ENCODE data around the gene COPZ1.
A peak's percentile ranks its signal among the peaks of the same experiment; 100 is the strongest.

Gene COPZ1

DNA sequence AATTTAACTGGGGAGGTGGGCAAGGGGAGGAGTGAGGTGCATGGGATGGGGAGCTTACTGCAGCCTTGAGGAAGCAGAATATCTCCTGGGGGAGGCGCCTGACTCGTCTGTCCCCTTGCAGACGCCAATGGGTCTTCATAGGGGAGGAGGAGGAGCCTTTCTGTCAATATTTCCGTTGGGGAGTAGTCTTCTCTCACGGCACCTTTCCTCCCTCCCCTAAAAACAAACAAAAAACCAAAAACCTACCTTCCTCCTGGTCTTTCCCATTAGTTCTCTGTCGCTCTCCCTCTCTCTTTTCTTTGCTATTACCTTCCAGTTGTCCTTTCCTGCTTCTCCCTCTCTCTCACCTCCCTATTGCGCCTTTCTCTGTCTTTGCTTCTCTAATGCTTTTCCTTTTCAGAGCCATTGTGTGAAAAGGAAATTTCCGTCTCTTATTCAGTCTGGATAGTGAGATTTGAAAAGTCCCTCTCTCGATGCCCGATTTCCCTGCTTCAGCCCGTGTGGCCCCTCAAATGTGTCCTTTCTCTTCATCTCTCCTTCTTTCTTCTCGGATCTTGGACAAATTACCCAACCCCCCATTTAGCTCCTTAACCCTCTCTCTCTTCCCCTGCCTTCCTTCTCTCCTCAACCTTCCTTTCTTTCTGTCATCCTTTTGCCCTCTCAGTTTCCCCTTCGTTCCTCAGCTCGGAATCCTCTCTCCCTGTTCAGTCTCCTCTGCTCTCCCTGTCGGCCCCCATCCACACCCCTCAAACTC, 33.4 kb downstream of the COPZ1 start:
- DNase-seq (ENCODE audit: low spot score): peak; percentile 45

DNA sequence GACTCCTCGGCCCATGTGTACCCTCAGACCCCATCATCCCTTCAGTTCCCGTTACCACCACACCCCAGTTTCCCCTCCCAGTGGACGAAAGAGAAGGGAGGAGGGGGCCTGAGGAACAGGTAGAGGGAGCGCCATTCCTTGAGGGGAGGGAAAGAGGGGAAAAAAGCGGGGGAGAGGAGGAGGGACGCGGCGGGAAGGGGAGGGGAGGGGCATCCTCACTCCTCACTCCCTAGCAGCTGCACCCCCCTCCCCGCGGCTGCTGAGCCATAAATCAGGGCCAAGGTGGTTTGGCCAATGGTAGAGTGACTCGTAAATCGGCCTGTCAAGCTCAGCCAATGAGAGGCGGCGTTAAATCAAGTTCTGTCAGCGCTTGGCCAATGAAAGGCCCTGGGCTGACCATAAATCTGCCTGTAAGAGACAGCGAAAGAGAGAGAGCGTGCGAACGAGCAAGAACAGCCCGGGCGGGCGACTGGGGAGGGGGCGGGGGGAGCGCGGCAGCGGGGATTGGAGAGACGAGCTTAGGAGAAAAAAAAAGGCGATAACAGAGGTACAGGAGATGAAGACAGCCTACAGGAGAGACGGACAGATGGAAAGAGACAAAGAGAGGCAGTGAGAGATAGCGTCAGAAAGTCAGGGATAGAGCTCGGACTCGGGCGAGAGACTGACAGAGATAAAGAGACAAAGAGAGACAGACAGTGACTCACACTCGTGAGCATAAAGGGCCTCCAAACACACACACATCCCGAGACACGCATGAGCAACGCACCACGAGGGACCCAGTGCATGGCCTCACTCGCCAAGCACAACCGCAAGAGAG, 34.2 kb downstream of the COPZ1 start:
- DNase-seq (ENCODE audit: low spot score): peak; percentile 97

DNA sequence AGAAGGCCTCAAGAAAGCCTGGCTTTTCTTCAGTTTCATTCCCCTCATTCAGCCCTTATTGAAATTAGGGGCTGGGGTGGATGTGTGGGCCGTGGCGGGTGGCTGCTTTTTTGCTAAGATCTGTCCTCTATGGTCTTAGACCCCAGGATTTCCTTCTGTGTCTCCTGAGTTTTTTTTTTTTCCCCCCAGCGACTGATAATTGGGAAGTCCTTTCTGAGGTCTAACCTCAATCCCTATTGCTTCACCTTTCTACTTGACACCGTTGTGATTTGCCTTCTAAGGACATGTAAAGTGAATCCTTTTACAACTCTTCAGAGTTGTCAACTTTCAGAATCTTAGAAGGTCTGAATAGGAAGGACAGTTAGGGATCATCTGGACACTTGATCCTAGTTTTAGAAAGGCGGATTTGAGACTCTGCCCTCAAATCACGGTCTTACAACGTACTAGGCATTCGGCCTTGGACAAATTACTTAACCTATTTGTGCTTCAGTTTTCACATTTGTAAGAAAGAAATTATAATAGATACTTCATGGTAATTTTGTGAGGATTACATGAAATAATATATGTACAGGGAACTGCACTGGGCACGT, 34.9 kb downstream of the COPZ1 start:
- no peak for DNase-seq (ENCODE audit: low spot score)

DNA sequence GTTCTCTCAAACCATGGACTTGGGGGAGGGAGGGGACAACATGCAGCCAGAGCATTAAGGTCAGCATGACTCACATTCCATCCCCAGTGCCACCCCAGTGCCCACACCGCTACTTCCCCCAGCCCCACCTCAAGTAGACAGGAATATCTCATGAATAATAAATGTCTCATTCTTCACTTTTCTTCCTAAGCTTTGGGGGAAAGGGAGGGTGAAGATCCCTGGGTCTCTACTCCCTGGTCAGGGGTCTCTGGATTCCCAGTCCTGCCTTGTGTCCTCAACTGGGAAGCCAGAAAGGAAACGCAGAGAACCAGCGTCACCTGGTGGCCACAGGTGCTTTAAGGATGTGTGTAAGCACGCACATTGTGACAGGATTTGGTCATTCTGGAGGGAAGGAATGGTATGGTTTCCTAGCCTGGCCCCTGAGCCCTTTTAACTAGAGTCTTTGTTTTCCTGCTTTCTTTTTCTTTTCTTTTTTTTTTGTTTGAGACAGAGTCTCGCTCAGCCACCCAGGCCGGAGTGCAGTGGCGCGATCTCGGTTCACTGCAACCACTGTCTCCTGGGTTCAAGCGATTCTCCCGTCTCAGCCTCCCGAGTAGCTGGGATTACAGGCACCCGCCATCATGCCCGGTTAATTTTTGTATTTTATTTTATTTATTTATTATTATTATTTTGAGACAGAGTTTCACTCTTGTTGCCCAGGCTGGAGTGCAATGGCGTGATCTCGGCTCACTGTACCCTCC, 36.0 kb downstream of the COPZ1 start:
- peak; percentile 41 for DNase-seq (ENCODE audit: low spot score)

DNA sequence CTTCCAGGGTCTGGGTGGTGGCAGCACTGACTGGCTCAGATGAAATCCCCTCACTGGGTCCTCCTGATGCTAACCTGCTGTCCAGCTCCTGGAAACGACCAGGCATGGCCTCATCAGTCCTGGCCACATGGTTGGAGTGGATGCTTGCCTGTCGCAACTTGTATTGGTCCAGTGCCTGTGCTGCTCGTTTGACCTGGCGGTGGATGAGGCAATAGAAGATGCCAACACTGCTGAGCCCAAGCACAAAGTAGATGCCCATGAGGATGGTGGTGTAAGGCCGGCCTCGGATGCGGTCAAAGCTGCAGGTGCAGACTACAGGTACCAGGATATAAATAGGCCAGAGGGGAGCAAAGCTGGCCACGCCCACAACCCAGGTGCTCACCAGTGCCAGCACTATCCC, 38.1 kb downstream of the COPZ1 start:
- no peak for DNase-seq (ENCODE audit: low spot score)

DNA sequence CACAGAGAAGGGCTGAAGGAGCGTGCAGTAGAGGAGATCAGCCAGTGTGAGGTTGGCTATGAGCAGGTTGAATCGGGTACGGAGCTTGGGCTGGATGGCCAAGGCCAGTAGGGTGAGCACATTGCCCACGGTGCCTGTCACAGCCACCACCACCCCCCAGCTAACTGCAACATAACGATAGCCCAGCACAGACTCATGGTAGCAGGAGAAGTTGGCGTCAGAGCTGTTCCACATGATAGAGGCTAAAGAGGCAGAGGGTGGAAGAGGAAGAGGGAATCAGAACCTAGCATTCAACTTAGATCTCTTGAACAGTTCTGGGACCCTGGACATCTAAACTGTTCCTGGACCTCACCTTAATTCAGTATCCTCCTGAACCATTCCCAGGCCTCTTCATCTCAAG, 38.7 kb downstream of the COPZ1 start:
- no peak for DNase-seq (ENCODE audit: low spot score)

DNA sequence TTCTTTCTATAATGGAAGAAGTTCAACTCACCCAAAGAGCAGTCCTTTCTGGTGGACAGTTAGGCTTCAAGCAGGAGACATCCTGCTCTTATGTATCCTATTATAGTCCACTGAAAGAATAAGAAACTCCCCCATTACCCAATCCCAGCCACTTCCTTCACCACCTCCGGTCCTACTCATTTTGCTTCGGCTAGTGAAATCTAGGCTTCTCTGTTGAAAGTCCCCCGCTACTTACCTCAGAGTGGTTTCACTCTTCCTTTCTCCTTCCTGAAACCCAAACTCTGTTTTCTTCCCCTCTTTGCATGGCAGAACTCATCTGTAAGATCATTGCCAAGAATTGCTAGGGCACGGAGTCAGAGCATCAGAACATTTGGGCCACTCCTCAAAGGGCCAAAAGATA, 39.5 kb downstream of the COPZ1 start, which contains the start of gene GPR84:
Gene GPR84 (minus strand): TSS at position 74 of the 400 bp plus-strand sequence. CDS start 635 bp downstream, outside the sequence.
- DNase-seq (ENCODE audit: low spot score): no peak

DNA sequence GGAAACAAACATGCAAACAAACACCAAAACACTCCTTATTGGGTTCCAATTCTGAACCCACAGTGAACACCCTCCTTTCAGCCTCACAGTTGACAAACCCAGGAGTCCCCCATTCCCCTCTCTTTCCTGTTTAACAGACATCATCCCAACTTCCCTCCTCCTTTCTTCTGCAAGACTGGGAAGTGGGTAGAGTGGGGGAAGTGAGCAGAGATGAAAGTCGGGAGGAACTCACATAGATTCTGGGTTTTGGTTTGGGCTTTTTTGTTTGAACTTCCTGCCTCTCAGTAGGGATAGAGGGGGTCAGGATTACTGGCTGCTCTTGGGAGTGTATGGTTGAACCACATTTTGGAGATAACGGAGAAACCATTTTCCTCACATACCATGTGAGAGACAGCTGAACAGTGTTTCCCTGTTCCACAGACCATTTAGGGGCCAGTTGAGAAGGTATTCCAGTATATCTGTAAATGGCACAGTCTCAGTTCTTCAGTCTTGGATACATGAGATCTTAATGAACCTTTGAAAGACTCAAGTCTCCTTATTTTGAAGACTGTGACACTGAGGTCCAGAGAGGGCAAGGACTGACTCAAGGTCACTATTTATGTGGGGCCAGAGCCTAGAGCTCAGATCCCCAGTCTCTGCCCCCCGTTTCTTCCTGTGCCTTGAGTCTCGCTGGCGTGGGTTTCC, 43.2 kb downstream of the COPZ1 start:
- DNase-seq (ENCODE audit: low spot score): no peak

DNA sequence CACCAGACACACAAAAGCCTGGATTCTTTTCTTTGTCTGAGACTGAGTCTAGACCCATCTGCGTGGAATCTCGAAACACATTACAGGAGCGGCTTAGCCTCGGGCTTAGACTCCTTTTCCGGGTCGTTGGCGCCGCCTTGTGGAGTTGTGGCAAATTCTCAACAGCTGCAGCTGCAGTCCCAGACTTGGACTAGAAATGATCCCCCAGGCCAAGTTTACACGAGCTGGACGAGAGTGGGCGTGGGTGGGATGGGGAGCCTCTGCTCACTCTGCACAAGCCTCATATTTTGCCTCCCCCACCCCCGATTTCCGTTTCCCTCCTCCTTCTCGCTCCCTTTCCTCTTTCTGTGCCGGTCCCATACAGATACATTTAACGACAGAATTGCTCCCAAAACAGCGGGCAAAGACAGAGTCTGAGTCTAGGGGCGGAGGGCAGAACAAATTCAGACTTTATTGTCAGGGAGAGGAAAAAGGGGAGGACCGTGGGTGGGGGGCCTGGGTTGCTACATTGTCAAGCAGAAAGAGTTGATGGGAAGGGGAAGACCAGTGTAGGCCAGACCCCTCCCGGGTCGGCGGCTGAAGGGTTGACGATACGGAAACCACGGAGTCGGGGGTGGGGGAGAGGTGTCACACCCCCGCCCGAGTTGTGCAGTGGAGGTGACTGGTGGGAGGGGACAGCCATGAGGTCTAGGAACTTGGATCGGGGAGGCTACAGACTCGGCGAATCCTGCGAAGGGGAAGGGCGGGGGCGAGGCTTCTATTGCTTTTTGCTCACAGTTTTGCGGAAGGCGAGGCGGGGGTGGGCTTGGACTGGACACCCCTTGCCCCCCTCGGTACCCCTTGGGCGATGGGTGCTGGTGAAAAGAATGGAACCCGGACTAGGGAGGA, 44.0 kb downstream of the COPZ1 start:
- DNase-seq (ENCODE audit: low spot score): peak; percentile 89

DNA sequence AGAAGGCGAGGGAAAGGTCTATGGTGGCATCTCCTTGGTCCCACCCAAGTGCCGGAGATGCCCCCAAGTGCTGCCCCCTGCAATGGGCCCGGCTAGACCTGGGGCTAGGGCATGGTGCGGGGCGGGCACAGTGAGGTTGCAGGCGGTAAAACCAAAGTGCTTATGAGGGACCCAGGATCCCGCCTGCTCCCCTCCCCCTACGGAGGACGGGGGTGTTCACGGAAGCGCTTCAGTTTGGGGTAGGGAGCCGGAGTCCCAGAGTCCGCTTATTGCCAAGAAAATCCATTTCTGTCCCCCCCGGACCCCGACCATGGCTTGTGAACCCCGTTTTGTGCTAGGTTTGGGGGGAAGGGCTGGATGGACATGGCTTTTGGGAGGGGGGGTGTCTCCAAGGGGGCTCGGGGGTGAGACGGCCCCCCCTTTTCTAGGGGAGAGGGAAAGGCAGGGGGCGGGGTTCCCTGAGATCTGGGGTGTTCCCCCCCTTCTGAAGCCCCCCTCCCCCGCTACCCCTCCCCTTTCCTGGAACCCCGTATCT, 44.7 kb downstream of the COPZ1 start:
- DNase-seq (ENCODE audit: low spot score): no peak

DNA sequence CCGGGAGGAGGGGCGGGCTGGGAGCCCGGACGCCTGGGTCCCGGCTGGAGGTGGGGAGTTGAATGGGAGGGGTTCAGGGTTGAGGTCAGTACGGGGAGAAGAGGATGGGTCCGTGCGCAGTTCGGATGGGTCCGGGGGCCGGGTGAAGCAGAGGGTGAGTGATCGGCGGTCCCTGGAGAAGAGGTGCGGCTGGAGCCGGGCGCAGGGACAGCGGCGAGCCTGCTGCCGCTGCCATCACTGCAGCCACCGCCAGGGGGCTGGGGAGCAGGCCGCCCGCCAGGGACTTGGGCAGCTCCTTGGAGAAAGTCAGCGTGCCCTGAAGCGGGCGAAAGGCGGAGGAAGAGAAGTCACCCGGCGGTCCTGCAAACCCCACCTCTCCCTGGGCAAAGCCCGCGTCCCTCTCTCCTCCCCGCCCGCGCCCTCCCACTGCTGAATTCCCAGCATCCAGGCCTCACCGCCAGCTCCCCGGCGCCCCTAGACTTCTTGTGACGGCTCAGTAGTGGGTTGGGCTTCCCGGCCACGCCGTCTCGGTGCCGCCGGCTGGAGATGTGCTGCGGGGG, 45.3 kb downstream of the COPZ1 start:
- DNase-seq (ENCODE audit: low spot score): no peak

DNA sequence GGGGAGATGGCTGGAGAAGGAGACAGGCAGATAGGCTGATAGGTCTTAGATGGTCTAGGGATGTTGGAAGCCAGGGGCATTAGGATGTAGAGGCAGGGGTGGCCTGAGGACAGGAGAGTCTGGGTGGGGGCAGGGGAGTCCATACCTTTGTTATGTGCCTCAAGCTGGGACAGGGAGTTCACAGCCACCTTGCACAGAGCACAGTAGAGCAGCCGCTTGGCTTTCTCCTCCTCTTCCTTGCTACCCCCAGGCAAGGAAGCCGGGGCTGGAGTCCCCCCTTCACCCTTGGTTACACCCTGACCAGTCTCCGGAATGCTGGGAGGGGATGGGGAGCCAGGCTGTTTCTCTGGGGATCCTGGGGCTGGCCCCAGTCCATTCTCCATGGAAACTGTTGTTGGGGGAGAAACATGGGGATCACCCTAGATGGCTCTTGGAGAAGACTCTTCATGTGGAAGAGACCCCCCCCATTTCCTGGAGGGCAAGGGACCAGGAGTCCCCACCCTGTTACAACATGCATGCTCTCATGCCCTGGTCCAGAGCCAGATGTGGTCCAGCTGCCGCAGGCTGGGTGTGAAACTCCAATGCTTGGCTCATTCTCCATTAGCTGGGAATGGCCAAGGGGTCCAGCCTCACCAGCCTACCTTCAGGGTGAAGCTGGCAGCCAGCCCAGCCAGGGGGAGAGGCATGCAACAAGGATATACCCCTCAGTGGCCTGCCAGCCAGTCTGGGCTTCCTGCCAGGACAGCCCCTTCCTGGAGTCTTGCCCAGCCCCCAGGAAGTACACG, 46.6 kb downstream of the COPZ1 start:
- DNase-seq (ENCODE audit: low spot score): no peak

DNA sequence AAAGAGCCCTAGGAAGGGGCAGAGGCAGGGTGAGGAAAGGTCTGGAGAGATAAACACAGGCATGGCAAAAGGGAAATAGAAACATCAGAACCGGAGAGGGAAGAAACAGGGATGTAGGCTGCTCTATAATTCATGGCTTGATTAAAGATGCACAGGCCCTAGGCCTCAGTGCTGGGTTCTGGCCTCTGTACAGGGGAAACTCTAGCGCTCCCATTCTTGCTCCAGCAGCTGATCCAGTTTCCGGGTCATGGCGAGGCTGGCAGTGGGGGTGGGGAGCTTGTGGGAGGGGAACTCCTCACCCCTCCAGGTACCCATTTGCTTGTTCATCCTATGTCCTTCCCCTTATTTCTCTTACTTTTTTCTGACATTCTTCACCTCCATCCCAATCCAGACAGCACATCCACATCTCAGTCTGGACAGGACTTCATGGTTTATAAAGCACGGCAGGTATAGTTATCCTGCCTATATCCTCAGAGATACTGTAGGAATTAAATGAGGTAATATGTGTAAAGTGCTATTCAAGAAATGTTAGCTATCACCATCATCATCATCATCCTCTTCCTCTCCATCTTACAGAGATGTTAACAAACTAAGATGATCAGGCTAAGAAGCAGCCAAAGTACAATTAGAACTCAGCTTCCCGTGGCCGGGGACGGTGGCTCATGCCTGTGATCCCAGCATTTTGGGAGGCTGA, 47.3 kb downstream of the COPZ1 start:
- no peak for DNase-seq (ENCODE audit: low spot score)

DNA sequence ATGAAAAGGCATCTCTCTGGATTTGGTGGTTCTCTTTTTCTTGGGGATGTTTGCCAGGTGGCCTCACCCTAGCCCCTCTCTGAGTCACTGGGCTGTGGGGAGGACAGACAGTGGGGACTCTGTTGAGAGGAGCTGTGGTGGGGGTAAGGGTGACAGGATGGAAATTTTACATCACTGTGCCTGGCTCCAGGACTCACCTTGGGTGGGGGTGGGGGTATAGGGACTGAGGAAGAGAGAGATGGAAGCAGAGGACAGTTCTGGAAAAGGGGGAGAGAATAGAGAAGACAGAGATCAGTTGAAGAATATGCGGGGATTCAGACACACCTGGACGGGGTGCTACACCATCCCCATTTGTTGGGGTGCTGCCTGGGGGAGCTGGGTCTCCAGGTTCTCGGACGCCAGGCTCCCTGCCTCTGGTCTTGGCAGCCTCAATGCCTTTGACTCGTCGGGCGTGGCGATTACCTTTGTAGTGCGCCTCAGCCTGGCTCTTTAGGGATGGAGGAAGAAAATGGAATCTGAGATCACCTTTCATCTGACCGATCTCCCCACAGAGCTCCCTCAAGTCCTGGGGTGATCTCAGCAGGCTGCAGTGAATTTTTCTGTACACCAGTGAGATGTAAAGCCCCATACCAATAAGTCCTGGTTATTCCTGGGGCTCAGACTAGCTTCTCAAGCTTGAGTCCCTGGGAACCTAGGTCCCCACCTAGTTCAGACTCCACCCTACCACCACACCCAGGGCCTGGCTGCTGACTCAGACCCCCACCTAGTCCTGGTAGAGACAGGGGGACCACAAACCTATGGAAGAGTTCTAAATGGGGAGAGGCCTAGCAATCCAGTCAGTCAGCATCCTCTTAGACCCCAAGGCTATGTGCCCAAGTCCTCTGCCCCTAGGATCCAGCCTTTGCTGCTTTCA, 49.0 kb downstream of the COPZ1 start:
- DNase-seq (ENCODE audit: low spot score): no peak

DNA sequence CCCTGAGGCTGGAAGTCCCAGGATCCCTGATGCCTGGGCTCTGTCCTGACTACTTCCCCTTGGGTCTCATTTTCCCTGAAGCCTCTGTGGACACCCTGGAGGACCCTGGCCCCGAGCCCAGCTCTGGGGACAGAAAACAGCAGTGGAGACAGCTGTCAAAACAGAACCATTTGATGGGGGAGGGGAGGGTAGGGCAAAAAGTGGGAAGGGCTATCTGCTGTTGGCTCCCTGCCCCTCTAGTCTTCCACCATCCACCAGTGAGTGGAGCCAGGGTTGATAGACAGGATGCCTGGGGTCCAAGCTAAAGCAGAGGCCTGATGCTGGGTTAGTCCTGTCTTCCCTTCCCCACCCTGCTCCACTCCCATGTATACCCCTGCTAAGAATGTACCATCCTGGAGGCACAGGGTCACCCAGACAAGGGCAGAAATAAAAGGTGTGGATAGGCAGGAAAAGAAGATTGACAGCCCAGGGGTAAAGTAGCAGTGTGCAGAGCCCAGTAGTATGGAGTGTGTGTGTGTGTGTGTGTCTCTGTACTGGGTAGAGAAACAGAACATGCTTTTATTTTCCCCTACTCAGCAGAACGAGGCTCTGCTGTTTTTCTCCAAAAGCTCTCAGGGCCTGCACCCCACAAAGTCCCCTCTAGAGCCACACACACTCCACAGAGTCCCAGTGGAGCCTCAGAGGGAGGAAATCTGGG, 49.8 kb downstream of the COPZ1 start:
- no peak for DNase-seq (ENCODE audit: low spot score)

DNA sequence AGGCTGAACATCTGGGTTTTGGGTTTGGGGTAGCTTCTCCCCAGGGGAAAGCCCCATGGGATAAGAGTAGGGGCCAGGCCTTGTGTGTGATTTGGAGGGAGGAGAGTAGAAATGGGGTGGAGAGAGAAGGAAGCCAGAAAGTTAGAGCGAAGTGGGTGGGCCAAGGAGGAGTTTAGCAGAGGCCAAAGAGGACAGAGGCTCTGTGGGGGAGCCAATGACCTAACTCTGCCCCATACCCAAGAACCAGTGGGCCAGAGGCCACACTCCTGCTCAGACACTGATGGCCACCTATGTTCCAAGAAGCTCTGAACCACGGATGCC, 50.3 kb downstream of the COPZ1 start:
- DNase-seq (ENCODE audit: low spot score): no peak

DNA sequence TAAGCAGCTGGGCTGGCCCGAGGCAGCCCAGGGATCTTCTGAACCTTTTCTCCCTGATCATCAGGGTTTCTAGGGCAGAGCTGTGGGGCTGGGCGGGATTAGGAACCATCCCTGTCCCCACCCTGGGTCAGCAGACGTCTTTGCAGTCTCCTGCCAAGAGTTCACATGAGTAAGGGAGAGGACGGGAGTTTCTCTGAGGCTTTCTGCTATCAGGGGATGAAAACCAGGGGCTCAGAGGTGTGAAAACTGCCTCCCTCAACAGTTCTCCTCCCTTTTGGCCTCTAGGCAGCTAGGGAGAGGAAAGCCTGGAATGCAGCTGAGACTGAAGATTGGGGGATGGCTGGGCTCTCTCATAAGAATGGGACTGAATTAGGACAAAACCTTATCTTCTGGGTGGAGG, 51.7 kb downstream of the COPZ1 start:
- no peak for DNase-seq (ENCODE audit: low spot score)
